Endothelial cell of umbilical vein (primary cell): ENCODE data around the gene CFLAR. TPM values are rescaled to one million over a fixed set of nuclear protein-coding genes. Genes with fewer than 3 reads are reported as not detected.

Experiments used
- BruUV-seq: library from RNA; stranded (reverse); fragments of 400-500 nt; replicated peaks from 2 replicates; lab custom pipeline; 2021; lab: Mats Ljungman, UMichigan
- CTCF ChIA-PET: fragments of 300-600, 350-600 bp; sonication (Branson Sonifier 250); formaldehyde crosslinking; loops from one replicate; lab custom pipeline; 2021; ENCODE audit warnings: antibody characterized with exemption, inconsistent platforms; lab: Charles Lee
- POLR2A ChIA-PET: fragments of 300-600, 350-600 bp; sonication (Branson Sonifier 250); formaldehyde crosslinking; loops from one replicate; lab custom pipeline; 2021; ENCODE audit warnings: antibody characterized with exemption, inconsistent platforms; lab: Charles Lee
- DNase-seq: peaks from one replicate; pipeline ENCODE4 v3.0.0-alpha.2; 2011; ENCODE audit warnings: low read depth, low spot score
- FAIRE-seq: peaks from 2 replicates; lab custom pipeline; 2011; peaks lifted over from hg19 to GRCh38; lab: Jason Lieb, UNC
- H2AFZ ChIP-seq: 2 replicates; pipeline ENCODE4 v1.6.0; 2012; ENCODE audit warnings: low read depth, low read length, control low read depth, inconsistent platforms
- H3K27ac ChIP-seq: 2 replicates; pipeline ENCODE4 v1.5.1; 2011; ENCODE audit warnings: low read depth, mild to moderate bottlenecking, control low read depth, low read length, moderate library complexity; ENCODE audit not compliant: insufficient read depth
- H3K27me3 ChIP-seq, 2 experiments: 2 replicates each; pipeline versions ENCODE4 v1.6.0 to v1.6.1; 2011; ENCODE audit warnings: low read length in 2 of 2, mixed read lengths in 1 of 2; ENCODE audit not compliant: control insufficient read depth in 2 of 2, insufficient read depth in 2 of 2
- H3K36me3 ChIP-seq, 2 experiments: 2 replicates in 1 of 2; 3 replicates in 1 of 2; pipeline ENCODE4 v1.5.1; 2011; ENCODE audit warnings: low read length in 2 of 2, mild to moderate bottlenecking in 1 of 2, moderate library complexity in 1 of 2; ENCODE audit not compliant: control insufficient read depth in 2 of 2, insufficient read depth in 2 of 2; ENCODE audit errors: extremely low read depth in 1 of 2
- H3K4me1 ChIP-seq: 3 replicates; pipeline ENCODE4 v1.5.1; 2011; ENCODE audit warnings: mild to moderate bottlenecking, low read length; ENCODE audit not compliant: control insufficient read depth, insufficient read depth; ENCODE audit errors: extremely low read depth
- H3K4me2 ChIP-seq: 2 replicates; pipeline ENCODE4 v1.6.1; 2011; ENCODE audit warnings: low read length, control low read depth, mixed read lengths; ENCODE audit not compliant: insufficient read depth
- H3K4me3 ChIP-seq, 3 experiments: fragments of 200-600 bp in 1 of 3; sonication (generic), shearing (Covaris generic) in 1 of 3; replicated peaks in 1 of 3; 2 replicates each; pipeline ENCODE4 v1.5.1; 2011 to 2016; ENCODE audit warnings: control low read depth in 3 of 3, low read length in 3 of 3, mild to moderate bottlenecking in 2 of 3, inconsistent platforms in 1 of 3, low read depth in 1 of 3, moderate library complexity in 1 of 3; ENCODE audit not compliant: insufficient read depth in 1 of 3
- H3K79me2 ChIP-seq: 2 replicates; pipeline ENCODE4 v1.6.0; 2012; ENCODE audit warnings: low read length, inconsistent platforms; ENCODE audit not compliant: control insufficient read depth, insufficient read depth
- H3K9ac ChIP-seq: replicated peaks from 2 replicates; pipeline ENCODE3; 2011; ENCODE audit warnings: low read length, control low read depth; ENCODE audit not compliant: insufficient read depth; ENCODE audit errors: extremely low read depth
- H3K9me1 ChIP-seq: replicated peaks from 3 replicates; pipeline ENCODE4 v1.6.0; 2011; ENCODE audit warnings: mild to moderate bottlenecking, low read length; ENCODE audit not compliant: control insufficient read depth, insufficient read depth; ENCODE audit errors: extremely low read depth
- H3K9me3 ChIP-seq: replicated peaks from 2 replicates; pipeline ENCODE4 v1.5.1; 2012; ENCODE audit warnings: low read length, inconsistent platforms; ENCODE audit not compliant: control insufficient read depth, insufficient read depth
- H4K20me1 ChIP-seq: replicated peaks from 2 replicates; pipeline ENCODE3; 2011; ENCODE audit warnings: mild to moderate bottlenecking, low read length; ENCODE audit not compliant: control insufficient read depth, insufficient read depth; ENCODE audit errors: extremely low read depth
- EZH2 ChIP-seq: IDR thresholded peaks from 2 replicates; pipeline ENCODE4 v1.6.1; 2012; ENCODE audit warnings: borderline replicate concordance, low read depth, mild to moderate bottlenecking, moderate library complexity, low read length, inconsistent platforms; ENCODE audit not compliant: severe bottlenecking
- FOS ChIP-seq: IDR thresholded peaks from 2 replicates; pipeline ENCODE4 v1.6.1; 2011; ENCODE audit warnings: mild to moderate bottlenecking, low read length, moderate library complexity, borderline replicate concordance; ENCODE audit not compliant: insufficient read depth
- GATA2 ChIP-seq: IDR thresholded peaks from 2 replicates; pipeline ENCODE4 v1.7.0; 2011; ENCODE audit warnings: low read depth, mild to moderate bottlenecking, moderate library complexity, mixed read lengths, low read length; ENCODE audit not compliant: insufficient read length, insufficient read depth
- JUN ChIP-seq: IDR thresholded peaks from 2 replicates; pipeline ENCODE4 v1.6.1; 2011; ENCODE audit warnings: borderline replicate concordance, low read depth; ENCODE audit not compliant: insufficient read length, insufficient read depth
- MYC ChIP-seq: IDR thresholded peaks from one replicate; pipeline ENCODE4 v1.6.1; 2011; ENCODE audit warnings: mild to moderate bottlenecking, low read depth, low read length
- POLR2A ChIP-seq: IDR thresholded peaks from 2 replicates; pipeline ENCODE4 v1.6.1; 2012; ENCODE audit warnings: low read depth, mild to moderate bottlenecking, control low read depth, low read length
- POLR2AphosphoS5 ChIP-seq: IDR thresholded peaks from 2 replicates; pipeline ENCODE4 v1.6.1; 2012; ENCODE audit warnings: low read depth, mild to moderate bottlenecking, control low read depth, low read length, moderate library complexity; ENCODE audit not compliant: insufficient read depth
- dilution Hi-C: fragments of 300-500 bp; cut with MboI; formaldehyde crosslinking; loops from one replicate; pipeline ENCODE4 v1.15.0; 2019; ENCODE audit warnings: low sequenced_read_pairs; ENCODE audit not compliant: extremely low pct_ligation_motif_present
- intact Hi-C: fragments of 100-400 bp; cut with micrococcal nuclease; formaldehyde crosslinking; loops from one replicate; pipeline ENCODE4 v1.10.0; 2022
- polyA plus RNA-seq, 4 experiments: library from polyadenylated mRNA; depleted of rRNA in 3 of 4; stranded (reverse) in 3 of 4; unstranded in 1 of 4; fragments of >200 nt; gene quantifications; 2 replicates each; pipeline versions ENCODE4 v1.2.1 to v1.2.3, GENCODE V29; 2011 to 2012; ENCODE audit warnings: missing spikeins in 1 of 4
- total RNA-seq: library from RNA; stranded (reverse); gene quantifications from 2 replicates; pipeline ENCODE4 v1.2.3, GENCODE V29; 2021
- TF ChIP-seq, protein P1 (sequence below): IDR thresholded peaks from 2 replicates; pipeline ENCODE4 v1.6.1; 2011; ENCODE audit not compliant: insufficient read depth, insufficient read length
- TF ChIP-seq, protein P2 (sequence below), 2 donors: IDR thresholded peaks; 1 replicate in 1 of 2; 2 replicates in 1 of 2; pipeline ENCODE4 v1.5.1; 2011; ENCODE audit warnings: low read length in 2 of 2, mild to moderate bottlenecking in 2 of 2, moderate library complexity in 2 of 2, control low read depth in 1 of 2, inconsistent platforms in 1 of 2, low read depth in 1 of 2; ENCODE audit not compliant: insufficient read depth in 1 of 2; ENCODE audit errors: extremely low read depth in 1 of 2

CFLAR gene
- total and polyA plus RNA-seq, 2 donors (not counting 3 experiments of a cell fraction or from before 2014, with no cell fraction given): 104 to 260 TPM

DNA sequence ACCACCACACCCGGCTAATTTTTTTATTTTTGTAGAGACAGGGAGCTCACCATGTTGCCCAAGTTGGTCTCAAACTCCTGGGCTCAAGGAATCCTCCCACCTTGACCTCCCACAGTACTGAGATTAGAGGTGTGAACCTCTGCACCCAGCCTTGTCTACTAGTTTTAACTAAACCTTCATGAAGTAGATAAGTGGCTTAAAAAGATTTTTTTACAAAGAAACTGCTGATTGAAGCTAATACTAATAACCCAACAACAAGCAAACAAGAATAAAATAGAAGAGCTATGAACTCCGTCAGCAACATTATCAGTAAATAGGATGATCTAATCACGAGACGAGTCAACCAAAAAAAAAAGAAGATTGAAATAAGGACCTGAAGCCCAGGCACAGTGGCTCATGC, 25.4 kb upstream of the CFLAR start:
- Histone ChIP-seq H3K9me3 (no peaks in the 10 kb centered on the region), H3K4me2 (no peak overlapping the region), H3K4me3 (no peak overlapping the region), H3K79me2 (no peaks in the 10 kb centered on the region), H3K4me1 (no peaks in the 10 kb centered on the region), H3K9ac (no peak overlapping the region), H2AFZ (no peak overlapping the region), H3K9me1 (no peaks in the 10 kb centered on the region), H3K27me3 (no peaks in the 10 kb centered on the region), H3K27ac (no peak overlapping the region), H3K36me3 (peaks cover 0 to 2% of the 10 kb centered on the region in 2 experiments), H4K20me1 (no peaks in the 10 kb centered on the region)
- DNase-seq: no peak
- POLR2A ChIA-PET: no interaction called here
- no peak for FAIRE-seq
- dilution Hi-C loops (no loop called here), intact Hi-C loops (no loop called here)
- CTCF ChIA-PET: no interaction called here
- TF ChIP-seq GATA2: no peak
- no peak for TF ChIP-seq FOS
- TF ChIP-seq, protein P1, sequence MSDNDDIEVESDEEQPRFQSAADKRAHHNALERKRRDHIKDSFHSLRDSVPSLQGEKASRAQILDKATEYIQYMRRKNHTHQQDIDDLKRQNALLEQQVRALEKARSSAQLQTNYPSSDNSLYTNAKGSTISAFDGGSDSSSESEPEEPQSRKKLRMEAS: no peak
- TF ChIP-seq POLR2AphosphoS5: no peak
- TF ChIP-seq JUN: no peak
- no peak for TF ChIP-seq EZH2
- TF ChIP-seq, protein P2, sequence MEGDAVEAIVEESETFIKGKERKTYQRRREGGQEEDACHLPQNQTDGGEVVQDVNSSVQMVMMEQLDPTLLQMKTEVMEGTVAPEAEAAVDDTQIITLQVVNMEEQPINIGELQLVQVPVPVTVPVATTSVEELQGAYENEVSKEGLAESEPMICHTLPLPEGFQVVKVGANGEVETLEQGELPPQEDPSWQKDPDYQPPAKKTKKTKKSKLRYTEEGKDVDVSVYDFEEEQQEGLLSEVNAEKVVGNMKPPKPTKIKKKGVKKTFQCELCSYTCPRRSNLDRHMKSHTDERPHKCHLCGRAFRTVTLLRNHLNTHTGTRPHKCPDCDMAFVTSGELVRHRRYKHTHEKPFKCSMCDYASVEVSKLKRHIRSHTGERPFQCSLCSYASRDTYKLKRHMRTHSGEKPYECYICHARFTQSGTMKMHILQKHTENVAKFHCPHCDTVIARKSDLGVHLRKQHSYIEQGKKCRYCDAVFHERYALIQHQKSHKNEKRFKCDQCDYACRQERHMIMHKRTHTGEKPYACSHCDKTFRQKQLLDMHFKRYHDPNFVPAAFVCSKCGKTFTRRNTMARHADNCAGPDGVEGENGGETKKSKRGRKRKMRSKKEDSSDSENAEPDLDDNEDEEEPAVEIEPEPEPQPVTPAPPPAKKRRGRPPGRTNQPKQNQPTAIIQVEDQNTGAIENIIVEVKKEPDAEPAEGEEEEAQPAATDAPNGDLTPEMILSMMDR (IDR thresholded peaks at IDR 0.05; ENCODE audit: extremely low read depth in 1 of 2, insufficient read depth in 1 of 2, low read depth in 1 of 2, low read length in 2 of 2): no peak
- TF ChIP-seq MYC: no peak
- TF ChIP-seq POLR2A: no peak
- no TSS peak for BruUV-seq
